GM12873 (cell line): ENCODE data around the gene GAL3ST3.

ENCODE experiments used
- CTCF ChIP-seq: IDR thresholded peaks from 2 replicates; pipeline ENCODE4 v1.5.1; 2012; ENCODE audit warnings: low read depth, mild to moderate bottlenecking, moderate library complexity, low read length, control low read depth; ENCODE audit not compliant: insufficient read depth; ENCODE audit errors: missing control alignments

Gene GAL3ST3

DNA sequence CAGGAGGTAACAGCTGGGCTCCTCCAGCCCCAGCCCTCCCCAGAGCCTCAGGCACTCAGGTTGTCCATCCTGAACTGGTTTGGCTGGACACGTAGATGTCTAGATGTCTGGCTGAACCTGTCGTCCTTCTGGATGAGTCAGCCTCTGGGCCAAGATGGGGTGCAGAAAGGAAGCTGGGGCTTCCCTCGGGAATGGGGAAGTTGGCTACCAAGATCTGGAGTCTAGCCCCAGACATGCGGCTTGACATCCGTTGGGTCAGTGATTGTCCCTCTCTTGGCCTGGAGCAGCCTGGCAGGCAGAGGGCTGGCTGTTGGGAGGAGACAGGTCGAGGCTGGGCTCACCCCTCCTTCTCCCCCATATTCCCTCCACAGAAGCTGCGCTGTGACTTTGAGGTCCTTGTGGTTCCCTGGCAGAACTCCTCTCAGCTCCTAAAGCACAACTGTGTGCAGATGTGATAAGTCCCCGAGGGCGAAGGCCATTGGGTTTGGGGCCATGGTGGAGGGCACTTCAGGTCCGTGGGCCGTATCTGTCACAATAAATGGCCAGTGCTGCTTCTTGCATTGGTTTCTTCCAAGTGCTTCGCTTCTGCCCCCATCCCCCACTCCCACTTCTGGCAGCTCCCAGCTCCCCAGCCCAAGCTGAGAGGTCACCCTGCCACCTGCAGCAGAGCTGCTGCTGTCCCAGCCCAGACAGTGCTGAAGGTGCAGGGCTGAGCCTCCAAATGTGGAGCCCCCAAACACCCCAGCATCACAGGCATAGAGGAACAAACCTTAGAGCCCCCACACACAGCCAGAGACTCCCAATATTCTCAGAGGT lies 35.8 kb downstream of the GAL3ST3 start:
- TF ChIP-seq CTCF, result no peak

DNA sequence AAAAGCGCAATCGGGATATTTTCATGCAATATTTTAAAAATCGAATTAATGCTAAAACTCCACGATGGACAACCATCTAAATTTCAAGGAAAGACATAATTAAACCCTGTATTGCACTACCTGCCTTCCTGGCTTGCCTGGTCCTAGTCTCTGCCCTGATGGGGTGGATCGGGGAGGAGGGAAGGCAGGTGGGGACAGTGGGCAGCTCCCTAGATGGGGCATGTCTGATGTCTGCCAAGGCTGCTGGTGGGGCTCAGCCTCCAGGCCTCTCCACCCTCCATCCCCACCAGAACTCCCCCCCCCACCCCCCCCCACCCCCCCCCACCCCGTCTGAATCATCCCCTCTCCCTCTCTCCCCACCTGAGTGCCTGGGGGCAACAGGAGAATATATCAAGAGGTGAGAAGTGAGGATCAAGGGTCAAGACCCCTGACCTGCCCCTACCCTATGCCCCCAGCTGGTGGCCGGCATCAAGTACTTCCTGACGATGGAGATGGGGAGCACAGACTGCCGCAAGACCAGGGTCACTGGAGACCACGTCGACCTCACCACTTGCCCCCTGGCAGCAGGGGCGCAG lies 36.5 kb downstream of the GAL3ST3 start:
- no peak for TF ChIP-seq CTCF

DNA sequence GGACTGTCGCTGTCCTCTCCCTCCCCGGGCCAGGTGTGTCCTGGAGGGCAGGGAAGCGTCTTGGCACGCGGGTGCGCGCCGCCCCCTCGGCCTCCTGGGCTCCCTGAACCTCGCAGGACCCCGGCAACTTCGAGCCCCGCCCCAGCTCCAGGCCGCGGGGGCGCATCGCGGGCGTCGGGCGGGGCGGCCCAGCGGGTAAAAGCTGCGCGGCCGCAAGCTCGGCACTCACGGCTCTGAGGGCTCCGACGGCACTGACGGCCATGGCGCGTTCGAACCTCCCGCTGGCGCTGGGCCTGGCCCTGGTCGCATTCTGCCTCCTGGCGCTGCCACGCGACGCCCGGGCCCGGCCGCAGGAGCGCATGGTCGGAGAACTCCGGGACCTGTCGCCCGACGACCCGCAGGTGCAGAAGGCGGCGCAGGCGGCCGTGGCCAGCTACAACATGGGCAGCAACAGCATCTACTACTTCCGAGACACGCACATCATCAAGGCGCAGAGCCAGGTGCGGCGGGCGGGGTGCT lies 37.1 kb downstream of the GAL3ST3 start, which contains the start of gene CST6:
Gene CST6 (plus strand): TSS at position 224 of the 519 bp plus-strand sequence. CDS start 37 bp downstream, at position 261.
- no peak for TF ChIP-seq CTCF

GRCh38 chr11:66011239-66011784 lies 37.6 kb downstream of the GAL3ST3 start:
- TF ChIP-seq CTCF, result no peak

GRCh38 chr11:66008468-66009101 lies 40.4 kb downstream of the GAL3ST3 start:
- TF ChIP-seq CTCF, result no peak

DNA sequence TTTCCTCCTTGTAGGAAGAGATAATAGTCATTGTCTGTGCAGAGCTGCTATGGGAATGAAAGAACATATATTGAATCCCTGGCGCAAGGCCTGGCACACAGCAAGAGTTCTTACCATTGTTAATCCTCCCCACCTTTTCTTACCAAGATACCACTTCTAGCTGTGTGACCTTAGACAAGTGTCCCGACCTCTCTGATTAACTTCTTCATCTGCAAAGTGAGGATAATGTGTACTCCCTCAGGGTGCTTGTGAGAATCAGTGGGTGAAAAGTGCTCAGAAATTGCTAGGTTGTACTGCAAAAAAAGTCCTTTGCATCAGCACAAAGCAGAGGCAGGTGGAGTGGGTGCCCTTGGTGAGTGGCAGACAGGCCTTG lies 40.9 kb downstream of the GAL3ST3 start:
- TF ChIP-seq CTCF, result no peak

DNA sequence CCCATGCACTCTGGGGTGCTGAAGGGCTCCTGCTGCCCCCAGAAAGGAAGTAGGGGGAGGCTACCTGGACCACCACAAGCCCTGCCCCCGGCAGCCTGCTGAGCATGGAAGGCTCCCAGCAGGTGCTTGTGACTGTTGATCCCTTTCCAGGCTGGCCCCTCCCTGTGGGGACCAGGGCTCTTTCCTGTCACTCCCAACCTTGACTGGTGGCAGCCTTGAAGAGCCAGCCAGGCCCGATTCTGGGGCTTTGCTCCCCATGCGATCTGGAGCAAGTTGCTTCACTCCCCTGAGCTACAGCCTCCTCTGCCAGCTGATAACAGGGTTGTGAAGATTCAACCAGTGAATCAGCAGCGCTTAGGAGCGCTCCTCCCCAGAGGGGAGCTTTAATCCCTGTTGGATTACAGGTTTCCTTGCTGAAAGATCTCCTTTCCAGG lies 41.7 kb downstream of the GAL3ST3 start:
- TF ChIP-seq CTCF, result no peak
